ENCODE measurements around the gene ORM2. TPM values are rescaled to one million over a fixed set of nuclear protein-coding genes. Genes with fewer than 3 reads are reported as not detected.

ORM2 gene
- total and polyA plus RNA-seq, 2 of the 8 experiments (the other 6 are each of a cell fraction or from before 2014, with no cell fraction given) = 1.3 TPM; not detected in 1

GRCh38 chr9:114314881-114315722, 14.6 kb upstream of the ORM2 start (continued):
- TF ChIP-seq ATF3 (IDR thresholded peaks at IDR 0.05; ENCODE audit: insufficient read depth, low read depth, low read length) (no peak), HDAC6 (IDR thresholded peaks at IDR 0.05; ENCODE audit: low read depth, low read length) (no peak), RAD21 (IDR thresholded peaks at IDR 0.05 in 1 of 2, conservative IDR thresholded peaks at IDR 0.05 in 1 of 2; ENCODE audit: low read depth in 2 of 2, low read length in 2 of 2) (no peak), KDM5A (IDR thresholded peaks at IDR 0.05; ENCODE audit: low read length) (no peak), EGR1 (IDR thresholded peaks at IDR 0.05; ENCODE audit: borderline replicate concordance, low read depth, low read length) (no peak), MAFK (IDR thresholded peaks at IDR 0.05; ENCODE audit: low read depth, low read length) (no peak), POLR2A (IDR thresholded peaks at IDR 0.05; ENCODE audit: control extremely low read depth in 1 of 2, low read depth in 2 of 2, low read length in 2 of 2) (no peak), SIN3A (conservative IDR thresholded peaks at IDR 0.05 in 1 of 2, IDR thresholded peaks at IDR 0.05 in 1 of 2; ENCODE audit: low read depth in 1 of 2, low read length in 2 of 2) (no peak), KDM1A (IDR thresholded peaks at IDR 0.05; ENCODE audit: borderline replicate concordance, low read length) (no peak)
- TF ChIP-seq, protein P1, sequence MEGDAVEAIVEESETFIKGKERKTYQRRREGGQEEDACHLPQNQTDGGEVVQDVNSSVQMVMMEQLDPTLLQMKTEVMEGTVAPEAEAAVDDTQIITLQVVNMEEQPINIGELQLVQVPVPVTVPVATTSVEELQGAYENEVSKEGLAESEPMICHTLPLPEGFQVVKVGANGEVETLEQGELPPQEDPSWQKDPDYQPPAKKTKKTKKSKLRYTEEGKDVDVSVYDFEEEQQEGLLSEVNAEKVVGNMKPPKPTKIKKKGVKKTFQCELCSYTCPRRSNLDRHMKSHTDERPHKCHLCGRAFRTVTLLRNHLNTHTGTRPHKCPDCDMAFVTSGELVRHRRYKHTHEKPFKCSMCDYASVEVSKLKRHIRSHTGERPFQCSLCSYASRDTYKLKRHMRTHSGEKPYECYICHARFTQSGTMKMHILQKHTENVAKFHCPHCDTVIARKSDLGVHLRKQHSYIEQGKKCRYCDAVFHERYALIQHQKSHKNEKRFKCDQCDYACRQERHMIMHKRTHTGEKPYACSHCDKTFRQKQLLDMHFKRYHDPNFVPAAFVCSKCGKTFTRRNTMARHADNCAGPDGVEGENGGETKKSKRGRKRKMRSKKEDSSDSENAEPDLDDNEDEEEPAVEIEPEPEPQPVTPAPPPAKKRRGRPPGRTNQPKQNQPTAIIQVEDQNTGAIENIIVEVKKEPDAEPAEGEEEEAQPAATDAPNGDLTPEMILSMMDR (IDR thresholded peaks at IDR 0.05; ENCODE audit: control extremely low read depth in 1 of 3, insufficient read depth in 1 of 3, low read depth in 1 of 3, low read length in 3 of 3) = no peak
